Choroid plexus epithelial cell (primary cell): ENCODE measurements around the gene PADI3.
A peak's percentile ranks its signal among the peaks of the same experiment; 100 is the strongest.

Experiments
- DNase-seq: peaks from one replicate; pipeline ENCODE4 v3.0.0-alpha.2; 2010; ENCODE audit warnings: low read depth
- H3K4me3 ChIP-seq: 2 replicates; pipeline ENCODE4 v1.5.1; 2011; ENCODE audit warnings: low read depth, mild to moderate bottlenecking, control low read depth, low read length, moderate library complexity
- TF ChIP-seq, protein P1 (sequence below): conservative IDR thresholded peaks from 2 replicates; pipeline ENCODE4 v1.5.1; 2011; ENCODE audit warnings: low read depth, mild to moderate bottlenecking, control low read depth, inconsistent platforms, low read length, moderate library complexity

PADI3 gene

DNA sequence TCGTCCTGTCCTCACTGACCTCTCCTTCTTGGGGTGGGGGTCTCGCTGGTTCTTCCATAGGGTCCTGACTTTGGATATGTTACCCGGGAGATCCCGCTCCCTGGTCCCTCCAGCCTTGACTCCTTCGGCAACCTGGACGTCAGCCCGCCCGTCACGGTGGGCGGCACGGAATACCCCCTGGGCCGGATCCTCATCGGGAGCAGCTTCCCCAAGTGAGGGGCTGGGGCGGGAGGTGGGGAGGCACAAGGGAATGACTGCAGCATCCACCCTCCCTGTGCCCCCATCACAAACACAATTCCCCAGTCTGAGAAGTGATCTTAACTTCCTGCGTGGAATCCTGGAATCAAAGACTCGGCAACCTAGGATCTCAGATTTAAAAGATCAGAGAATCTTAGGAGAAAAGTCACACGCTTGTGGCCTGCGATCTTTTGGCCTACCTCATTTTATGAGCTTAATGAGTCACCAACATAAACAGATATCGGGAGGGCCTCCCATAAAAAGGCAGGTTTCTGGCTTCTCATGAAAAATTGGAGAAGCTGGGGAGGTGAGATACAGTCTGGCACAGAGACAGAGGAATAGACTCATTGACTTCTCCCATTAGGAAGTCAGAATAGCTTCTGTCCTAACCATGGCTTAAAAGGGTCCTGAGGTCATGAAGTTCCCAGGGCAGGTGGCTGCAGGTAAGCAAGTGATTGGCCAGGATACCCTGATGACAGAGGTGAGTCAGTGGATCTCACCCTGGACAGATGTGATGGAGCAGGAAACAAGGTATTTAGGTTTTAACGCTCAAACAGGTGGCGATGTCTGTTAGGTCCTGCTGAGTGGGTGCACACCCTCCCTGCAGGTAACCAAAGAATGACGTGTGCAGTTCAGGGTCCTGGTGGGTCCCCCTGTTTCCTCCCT lies 15.9 kb upstream of the PADI3 start:
- DNase-seq: peak; percentile 59
- H3K4me3 ChIP-seq: no peak overlapping the region
- TF ChIP-seq, protein P1, sequence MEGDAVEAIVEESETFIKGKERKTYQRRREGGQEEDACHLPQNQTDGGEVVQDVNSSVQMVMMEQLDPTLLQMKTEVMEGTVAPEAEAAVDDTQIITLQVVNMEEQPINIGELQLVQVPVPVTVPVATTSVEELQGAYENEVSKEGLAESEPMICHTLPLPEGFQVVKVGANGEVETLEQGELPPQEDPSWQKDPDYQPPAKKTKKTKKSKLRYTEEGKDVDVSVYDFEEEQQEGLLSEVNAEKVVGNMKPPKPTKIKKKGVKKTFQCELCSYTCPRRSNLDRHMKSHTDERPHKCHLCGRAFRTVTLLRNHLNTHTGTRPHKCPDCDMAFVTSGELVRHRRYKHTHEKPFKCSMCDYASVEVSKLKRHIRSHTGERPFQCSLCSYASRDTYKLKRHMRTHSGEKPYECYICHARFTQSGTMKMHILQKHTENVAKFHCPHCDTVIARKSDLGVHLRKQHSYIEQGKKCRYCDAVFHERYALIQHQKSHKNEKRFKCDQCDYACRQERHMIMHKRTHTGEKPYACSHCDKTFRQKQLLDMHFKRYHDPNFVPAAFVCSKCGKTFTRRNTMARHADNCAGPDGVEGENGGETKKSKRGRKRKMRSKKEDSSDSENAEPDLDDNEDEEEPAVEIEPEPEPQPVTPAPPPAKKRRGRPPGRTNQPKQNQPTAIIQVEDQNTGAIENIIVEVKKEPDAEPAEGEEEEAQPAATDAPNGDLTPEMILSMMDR: no peak

DNA sequence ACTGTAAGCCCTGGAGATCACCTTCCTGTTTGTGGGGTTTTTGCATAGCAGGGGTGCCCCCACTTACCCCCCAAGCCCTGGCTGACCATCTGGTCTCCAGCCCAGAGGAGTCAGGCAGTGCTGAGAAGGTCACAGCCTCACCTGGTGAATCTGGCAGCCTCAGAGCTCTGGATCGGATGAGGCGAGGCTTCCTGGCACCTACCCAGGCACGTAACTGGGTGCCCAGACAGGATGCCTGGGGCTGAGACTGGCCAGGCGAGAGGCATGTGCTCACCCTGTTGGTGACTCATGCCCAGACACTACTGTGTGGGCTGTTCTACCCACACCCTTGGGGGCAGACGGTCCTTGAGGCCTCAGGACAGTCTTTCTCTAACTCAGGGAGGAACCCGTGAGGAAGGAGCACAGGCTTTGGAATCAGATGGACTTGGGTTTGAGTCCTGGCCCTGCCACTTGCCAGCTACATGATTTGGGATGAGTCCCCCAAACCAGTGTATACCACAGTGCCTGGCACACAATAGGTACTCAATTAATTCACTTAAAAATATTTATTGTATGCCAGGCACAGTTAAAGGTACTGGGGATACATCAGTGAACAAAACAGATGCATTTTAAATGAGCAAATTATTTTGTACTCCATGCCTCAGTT lies 15.1 kb upstream of the PADI3 start:
- TF ChIP-seq, protein P1: no peak
- H3K4me3 ChIP-seq: no peak overlapping the region
- DNase-seq: peak; percentile 63

DNA sequence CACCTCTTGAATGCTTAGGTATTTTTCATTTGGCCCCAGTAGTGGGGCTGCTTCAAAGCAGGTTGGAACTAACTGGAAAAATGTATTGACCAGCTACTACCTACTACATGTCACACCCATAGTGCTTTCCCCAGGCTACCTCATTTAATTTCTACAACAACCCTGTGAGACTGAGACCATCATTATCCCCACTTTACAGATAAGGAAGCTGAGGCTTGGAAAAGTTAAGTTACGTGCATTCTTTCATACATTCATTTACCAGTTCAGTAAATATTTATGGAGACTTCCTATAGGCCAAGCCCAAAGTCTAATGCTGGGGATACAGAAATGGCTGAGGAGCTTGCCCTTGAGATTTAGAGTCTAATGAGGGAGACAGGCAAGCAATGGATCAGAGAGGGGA lies 14.5 kb upstream of the PADI3 start:
- no peak for DNase-seq
- TF ChIP-seq, protein P1: no peak
- no peak overlapping the region for H3K4me3 ChIP-seq

DNA sequence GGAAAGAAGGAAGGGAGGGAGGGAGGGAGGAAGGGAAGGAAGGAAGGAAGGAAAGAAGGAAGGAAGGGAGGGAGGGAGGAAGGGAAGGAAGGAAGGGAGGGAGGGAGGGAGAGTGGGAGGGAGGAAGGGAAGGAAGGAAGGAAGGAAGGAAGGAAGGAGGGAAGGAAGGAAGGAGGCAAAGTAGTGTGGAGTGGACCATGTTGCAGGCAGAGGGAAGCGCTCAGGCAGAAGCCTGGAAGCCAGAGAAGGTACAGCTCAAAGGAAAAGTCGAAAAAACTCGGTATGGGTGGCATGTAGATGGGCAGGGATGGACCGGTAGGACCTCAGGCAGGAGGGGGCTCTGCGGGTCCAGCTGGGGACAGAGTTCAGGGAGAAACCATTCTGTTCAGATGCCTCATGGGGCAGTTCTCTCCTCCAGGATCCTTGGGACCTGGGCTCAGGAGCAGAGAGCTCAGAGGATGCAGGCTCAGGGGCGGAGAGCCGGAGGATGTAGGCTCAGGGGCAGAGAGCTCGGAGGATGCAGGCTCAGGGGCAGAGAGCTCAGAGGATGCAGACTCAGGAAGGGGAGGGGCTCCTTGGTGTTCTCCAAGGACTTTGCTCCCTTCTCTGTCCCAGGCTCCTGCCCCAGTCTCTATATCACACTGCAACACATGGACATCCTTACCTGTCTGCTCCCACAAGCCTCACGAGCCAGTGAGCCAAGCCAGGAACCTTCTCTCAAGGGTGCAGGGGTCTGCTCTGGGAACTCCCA lies 13.6 kb upstream of the PADI3 start:
- H3K4me3 ChIP-seq: no peak overlapping the region
- TF ChIP-seq, protein P1: no peak
- no peak for DNase-seq

DNA sequence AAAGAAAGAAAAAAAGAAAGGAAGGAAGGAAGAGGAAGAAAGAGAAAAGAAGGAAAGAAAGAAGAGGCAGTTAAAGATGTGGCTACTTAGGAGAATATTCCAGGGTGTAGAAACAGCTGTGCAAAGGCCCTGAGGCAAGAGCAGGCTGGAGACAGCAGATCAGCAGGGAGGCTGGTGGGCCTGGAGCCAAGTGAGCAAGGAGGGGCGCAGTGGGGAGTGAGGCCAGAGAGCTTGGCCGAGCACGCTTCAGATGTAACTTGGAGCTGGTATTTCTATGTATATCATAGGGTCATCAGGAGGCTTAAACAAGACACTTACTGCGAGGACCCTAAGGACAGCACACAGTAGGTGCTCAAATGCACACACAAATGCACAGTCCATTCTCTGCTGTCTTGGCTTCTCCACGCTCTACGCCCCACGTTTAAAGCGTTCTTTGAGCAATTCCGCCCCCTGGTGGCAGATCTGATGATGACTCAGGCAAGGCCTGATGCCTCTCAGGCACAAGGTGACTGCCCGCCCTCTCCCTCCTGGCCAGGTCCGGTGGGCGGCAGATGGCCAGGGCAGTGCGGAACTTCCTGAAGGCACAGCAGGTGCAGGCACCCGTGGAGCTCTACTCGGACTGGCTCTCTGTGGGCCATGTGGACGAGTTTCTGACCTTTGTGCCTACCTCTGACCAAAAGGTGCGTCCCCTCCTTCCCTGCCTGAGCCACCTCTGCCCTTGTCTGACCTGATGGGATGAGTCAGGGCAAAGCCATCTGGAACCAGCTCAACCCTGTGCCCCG lies 11.9 kb upstream of the PADI3 start:
- TF ChIP-seq, protein P1: peak; percentile 86
- H3K4me3 ChIP-seq: no peak overlapping the region
- DNase-seq: peak; percentile 89

- no peak for DNase-seq
Observed at GRCh38 chr1:17237561-17237903, 11.4 kb upstream of the PADI3 start.

More at GRCh38 chr1:17237561-17237903, 11.4 kb upstream of the PADI3 start:
- TF ChIP-seq, protein P1: no peak
- H3K4me3 ChIP-seq: no peak overlapping the region
